ENCODE results near the gene TEAD2.
"Not testable (repeated sequence)": the region's sequence is repeated elsewhere in the genome, so short reads cannot be mapped to it uniquely, and the experiment has no call there.

- TF ChIP-seq POLR2A (IDR thresholded peaks at IDR 0.05); CTCF (IDR thresholded peaks at IDR 0.05 in 8 of 11, conservative IDR thresholded peaks at IDR 0.05 in 3 of 11); POLR2AphosphoS5 (IDR thresholded peaks at IDR 0.05): not testable (repeated sequence)
Observed at GRCh38 chr19:49332691-49333417, 29.4 kb downstream of the TEAD2 start.
